HG02840 (cell line): ENCODE results near the gene KRT1.

ENCODE experiments used
- ATAC-seq: cut with Tn5 transposase; IDR thresholded peaks from one replicate; pipeline ENCODE4 v1.9.1; 2021; ENCODE audit warnings: mild to moderate bottlenecking, moderate library complexity, moderate number of reproducible peaks; ENCODE audit not compliant: unreplicated experiment, low FRiP score

KRT1 gene

GRCh38 chr12:52643233-52644077 is 36.8 kb downstream of the KRT1 start:
- no peak for ATAC-seq

DNA sequence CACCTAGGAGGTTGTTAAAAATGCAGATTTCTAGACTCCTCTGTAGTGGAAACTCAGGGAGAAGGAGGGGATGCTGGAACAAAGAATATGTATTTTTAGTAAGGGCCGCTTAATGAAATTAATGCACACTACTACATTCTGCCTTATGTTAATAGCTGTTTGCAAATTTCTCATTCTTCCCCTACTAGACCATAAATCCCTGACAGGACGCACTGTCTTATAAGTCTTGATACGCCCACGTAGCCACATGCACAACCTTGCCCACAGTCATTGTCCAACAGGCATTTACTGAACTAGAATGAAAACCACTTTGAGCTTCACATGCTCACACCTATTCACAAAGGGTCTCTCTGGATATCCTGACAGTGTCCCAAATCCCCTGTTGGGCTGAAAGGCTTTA is 38.7 kb downstream of the KRT1 start:
- no peak for ATAC-seq

GRCh38 chr12:52637299-52637698 is 42.9 kb downstream of the KRT1 start:
- no peak for ATAC-seq

GRCh38 chr12:52636592-52637258 is 43.5 kb downstream of the KRT1 start:
- ATAC-seq, result no peak

DNA sequence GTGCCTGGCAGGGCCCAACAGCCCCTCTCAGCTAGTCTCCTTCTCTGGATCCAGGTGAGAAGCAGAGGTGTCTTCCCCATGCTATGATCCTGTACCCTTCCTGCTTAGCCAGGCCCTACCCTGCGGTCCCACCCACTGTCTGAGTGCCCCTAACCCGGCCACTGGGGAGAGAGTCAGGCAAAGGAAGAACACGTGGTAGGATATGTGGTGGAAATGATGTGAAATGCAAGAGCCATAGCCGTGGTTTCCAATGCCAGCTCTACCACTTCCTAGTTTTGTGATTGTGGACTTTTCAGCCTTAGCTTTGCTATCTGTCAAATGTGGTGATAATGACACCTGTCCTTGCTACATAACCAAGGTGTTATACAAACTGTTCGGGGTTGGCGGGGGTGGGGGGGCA is 44.0 kb downstream of the KRT1 start:
- no peak for ATAC-seq

- ATAC-seq, result no peak
Measured at GRCh38 chr12:52634266-52635056, 45.7 kb downstream of the KRT1 start.

DNA sequence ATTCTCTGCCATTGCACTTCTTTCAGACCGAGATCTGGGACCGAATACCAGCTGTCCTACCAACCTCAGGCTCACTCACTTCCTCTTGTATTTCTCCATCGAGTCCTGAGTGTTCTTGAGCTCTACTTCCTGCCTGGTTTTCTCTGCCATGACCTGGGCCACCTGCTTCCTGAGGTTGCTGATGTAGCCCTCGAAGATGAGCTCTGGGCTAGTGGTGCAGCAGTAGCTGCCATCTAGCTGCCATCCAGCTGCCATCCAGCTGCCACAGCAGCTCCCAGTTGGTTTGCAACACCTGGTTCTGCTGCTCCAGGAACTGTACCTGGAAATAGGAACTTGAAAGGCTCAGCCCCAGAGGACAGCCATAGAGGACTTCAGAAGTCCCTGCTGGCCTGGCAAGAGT is 46.8 kb downstream of the KRT1 start:
- ATAC-seq, result no peak

DNA sequence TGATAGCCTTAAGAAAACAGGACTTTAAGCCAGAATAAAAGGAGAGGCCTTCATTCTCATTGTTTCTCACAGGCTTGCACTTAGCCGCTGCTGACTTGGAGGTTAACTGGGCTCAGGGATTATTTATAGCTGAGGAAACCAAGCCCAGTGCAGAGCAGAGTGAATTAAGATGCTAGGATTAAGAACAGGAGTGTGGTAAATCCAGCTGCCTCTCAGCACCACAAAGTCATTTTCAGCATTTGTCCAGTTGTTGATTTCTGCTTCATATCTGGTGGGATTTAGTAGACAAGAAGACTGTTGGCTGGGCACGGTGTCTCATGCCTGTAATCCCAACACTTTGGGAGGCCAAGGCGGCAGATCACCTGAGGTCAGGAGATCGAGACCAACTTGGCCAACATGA is 47.6 kb downstream of the KRT1 start:
- ATAC-seq, result no peak

DNA sequence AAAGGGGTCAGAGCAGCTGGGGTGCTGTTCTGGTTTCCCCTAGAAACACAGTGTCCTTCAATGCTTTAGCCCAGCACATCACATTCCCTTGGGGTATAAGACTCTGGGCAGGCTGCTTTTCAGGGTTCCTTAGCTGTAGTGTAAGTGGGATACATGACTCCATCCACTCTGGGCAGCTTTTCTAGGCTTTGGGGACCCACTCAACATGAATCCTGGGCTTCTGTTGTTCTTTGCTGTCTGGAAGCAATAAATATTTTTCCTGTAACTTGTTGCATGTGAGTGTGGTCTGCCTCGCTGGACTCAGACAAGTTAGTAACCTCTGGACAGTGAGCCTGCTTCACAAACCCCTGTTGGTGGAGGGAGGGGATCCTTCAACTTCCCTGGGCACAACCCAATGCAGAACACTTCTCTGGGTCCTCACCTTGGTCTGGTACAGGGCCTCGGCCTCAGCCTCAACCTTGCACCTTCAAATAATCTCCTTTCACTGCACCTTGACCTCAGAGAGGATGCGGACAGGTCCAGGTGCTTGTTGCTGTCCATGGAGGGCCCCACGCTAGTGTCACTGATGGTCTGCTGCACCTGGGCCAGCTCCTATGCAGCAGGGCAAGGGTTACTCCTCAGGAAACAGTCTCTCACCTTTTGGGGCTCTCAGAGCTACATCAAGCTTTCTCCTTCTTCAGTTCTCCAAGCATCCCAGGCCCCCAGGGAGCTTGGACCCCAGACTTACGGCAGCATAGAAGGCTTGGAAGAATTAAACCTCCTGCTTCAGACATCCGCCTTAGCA is 48.3 kb downstream of the KRT1 start:
- no peak for ATAC-seq

DNA sequence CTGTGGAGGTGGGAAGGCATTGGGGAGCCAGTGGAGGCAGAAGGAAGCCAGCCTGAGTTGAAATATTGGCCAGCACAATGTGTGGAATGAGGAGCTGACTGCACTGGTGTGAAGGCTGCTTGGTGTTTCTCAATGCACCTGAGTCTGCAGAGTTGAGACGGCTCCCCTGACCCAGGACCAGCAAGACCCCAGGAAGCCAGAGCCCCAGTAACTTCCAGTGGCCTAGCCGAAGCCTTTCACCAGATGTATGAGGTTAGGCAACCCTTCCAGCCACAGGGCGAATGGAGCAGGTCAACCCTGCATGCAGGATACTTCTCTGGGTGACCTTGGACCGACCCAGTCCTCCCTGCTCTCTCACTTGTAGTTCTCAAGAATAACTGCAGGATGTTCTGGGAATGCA is 48.9 kb downstream of the KRT1 start:
- no peak for ATAC-seq

DNA sequence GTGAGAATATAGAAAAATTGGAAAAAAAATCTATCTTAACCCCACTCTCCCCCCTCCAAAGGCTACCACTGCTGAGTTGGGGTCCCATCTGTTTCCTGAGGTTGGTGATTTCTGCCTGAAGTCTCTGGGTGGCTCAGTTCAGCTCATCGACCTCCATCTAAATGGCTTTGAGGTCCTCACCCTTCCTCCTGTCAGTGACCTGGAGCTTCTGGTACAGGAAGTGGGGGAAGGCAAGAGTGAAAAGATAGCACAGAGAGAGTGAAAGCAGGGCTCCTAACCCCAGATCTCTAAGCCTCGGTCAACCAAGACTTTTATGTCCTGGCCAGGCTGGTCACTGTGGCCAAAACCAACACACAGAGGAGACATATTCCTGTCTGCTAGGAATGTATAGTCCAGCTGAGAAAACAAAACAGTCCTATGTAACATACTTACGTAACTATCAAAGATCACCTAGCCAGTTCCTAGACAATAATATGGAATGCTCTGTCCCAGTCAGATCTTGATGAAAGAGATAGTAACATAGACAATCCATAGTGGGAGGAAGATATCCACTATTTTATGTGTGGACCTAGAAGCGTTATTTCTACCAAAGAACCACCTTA is 49.5 kb downstream of the KRT1 start:
- ATAC-seq, result no peak

DNA sequence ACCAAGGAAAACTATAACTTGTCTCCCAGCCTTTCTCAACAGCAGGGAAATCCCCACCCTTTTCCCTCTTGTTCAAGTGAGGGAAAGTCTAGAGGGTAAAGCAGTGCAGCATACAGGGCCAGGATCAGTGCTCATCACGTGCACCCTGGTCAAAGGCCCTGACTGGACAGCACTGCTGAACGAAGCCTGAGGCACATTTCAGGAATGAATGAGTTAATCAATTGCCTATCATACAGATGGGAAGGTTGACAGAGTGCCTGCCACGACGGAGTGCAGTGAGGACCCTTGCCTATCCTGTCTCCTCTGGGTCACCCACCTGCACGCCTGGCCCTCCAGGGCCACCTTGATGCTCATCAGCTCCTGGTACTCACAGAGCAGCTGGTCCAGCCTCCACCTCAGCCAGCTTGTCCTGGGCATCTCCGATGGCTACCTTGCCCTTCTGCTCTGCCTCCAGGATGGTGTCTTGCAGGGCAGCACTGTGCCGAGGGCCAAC is 50.2 kb downstream of the KRT1 start:
- no peak for ATAC-seq

GRCh38 chr12:52629281-52630007 is 50.8 kb downstream of the KRT1 start:
- no peak for ATAC-seq

GRCh38 chr12:52628841-52629240 is 51.4 kb downstream of the KRT1 start:
- ATAC-seq, result no peak

GRCh38 chr12:52628111-52628507 is 52.1 kb downstream of the KRT1 start:
- no peak for ATAC-seq

DNA sequence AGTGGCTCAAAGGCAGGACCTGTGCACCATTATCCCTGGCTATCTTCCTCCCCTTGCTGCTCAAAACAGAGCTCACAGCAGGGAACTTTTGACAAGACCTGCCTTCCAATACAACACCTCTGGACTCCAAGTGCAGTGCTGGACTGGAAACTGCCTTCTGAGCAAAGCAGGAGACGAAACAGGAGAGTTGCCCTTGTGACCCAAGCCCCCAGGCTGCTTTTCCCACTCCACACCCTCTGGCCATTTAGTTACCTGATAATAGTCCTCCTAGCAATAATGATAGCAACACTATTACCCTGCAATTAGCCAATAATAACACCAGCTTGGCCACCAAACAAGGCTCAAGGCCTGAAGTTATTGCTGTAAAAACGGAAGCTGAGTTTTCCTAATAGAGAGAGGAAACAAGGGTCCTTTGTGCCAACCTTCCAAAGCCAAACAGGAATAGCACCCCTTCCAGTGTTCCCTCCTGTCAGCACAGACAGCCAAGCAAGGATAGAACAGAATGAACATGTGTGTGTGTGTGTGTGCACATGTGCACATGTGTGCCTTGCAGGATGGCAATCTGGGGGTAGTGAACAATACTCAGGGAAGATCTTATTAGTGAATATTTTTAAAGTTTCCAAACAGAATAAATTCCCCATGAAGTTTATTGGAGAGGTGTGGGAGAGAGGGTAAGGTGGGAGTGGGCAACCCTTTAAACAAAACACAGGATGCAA is 52.7 kb downstream of the KRT1 start:
- no peak for ATAC-seq
